Neuronal stem cell (in vitro differentiated cells): ENCODE data around the gene ADAM8.
A peak's percentile ranks its signal among the peaks of the same experiment; 100 is the strongest.

Experiments
- DNase-seq: peaks from one replicate; pipeline ENCODE4 v3.0.0-alpha.2; 2013; ENCODE audit warnings: low spot score
- H2AFZ ChIP-seq: one replicate; pipeline ENCODE4 v1.6.1; 2013; ENCODE audit warnings: mild to moderate bottlenecking, low read length, inconsistent platforms
- H2AK5ac ChIP-seq: 2 replicates; pipeline ENCODE4 v1.6.1; 2013; ENCODE audit warnings: low read depth, mild to moderate bottlenecking, inconsistent platforms, low read length, moderate library complexity, mixed read lengths
- H2BK120ac ChIP-seq: 2 replicates; pipeline ENCODE4 v1.6.1; 2013; ENCODE audit warnings: low read depth, mild to moderate bottlenecking, inconsistent platforms, low read length, moderate library complexity, mixed read lengths
- H2BK12ac ChIP-seq: one replicate; pipeline ENCODE4 v1.6.1; 2013; ENCODE audit warnings: low read length, inconsistent platforms
- H2BK15ac ChIP-seq: 2 replicates; pipeline ENCODE4 v1.6.1; 2013; ENCODE audit warnings: mild to moderate bottlenecking, low read length, inconsistent platforms, mixed read lengths
- H2BK5ac ChIP-seq: one replicate; pipeline ENCODE4 v1.6.1; 2013; ENCODE audit warnings: inconsistent platforms, mild to moderate bottlenecking, low read length, moderate library complexity
- H3K14ac ChIP-seq: one replicate; pipeline ENCODE4 v1.6.1; 2013; ENCODE audit warnings: low read length, inconsistent platforms
- H3K18ac ChIP-seq: 2 replicates; pipeline ENCODE4 v1.6.1; 2013; ENCODE audit warnings: low read length, inconsistent platforms
- H3K23ac ChIP-seq: 2 replicates; pipeline ENCODE4 v1.6.1; 2013; ENCODE audit warnings: low read depth, mild to moderate bottlenecking, mixed read lengths, low read length, inconsistent platforms; ENCODE audit not compliant: poor library complexity
- H3K27ac ChIP-seq: replicated peaks from 3 replicates; pipeline ENCODE4 v1.5.1; 2013; ENCODE audit warnings: low read length, inconsistent platforms
- H3K27me3 ChIP-seq, 3 experiments: 2 replicates each; pipeline ENCODE4 v1.6.1; 2013; ENCODE audit warnings: low read length in 3 of 3, mild to moderate bottlenecking in 2 of 3, inconsistent platforms in 1 of 3, low read depth in 1 of 3, mixed read lengths in 1 of 3, moderate library complexity in 1 of 3; ENCODE audit not compliant: control insufficient read depth in 3 of 3, insufficient read depth in 3 of 3
- H3K36me3 ChIP-seq, 2 donors: replicated peaks in 1 of 2; 2 replicates each; pipeline ENCODE4 v1.6.1; 2013; ENCODE audit warnings: low read length in 2 of 2; ENCODE audit not compliant: control insufficient read depth in 2 of 2, insufficient read depth in 2 of 2
- H3K4ac ChIP-seq: 2 replicates; pipeline ENCODE4 v1.6.1; 2013; ENCODE audit warnings: inconsistent platforms, mild to moderate bottlenecking, low read length, moderate library complexity
- H3K4me1 ChIP-seq, 2 donors: 1 replicate in 1 of 2; 2 replicates in 1 of 2; pipeline ENCODE4 v1.6.1; 2013; ENCODE audit warnings: low read length in 2 of 2, low read depth in 1 of 2; ENCODE audit not compliant: control insufficient read depth in 2 of 2, insufficient read depth in 1 of 2
- H3K4me2 ChIP-seq: one replicate; pipeline ENCODE4 v1.6.1; 2013; ENCODE audit warnings: mild to moderate bottlenecking, low read length, inconsistent platforms; ENCODE audit not compliant: insufficient read depth, poor library complexity, severe bottlenecking
- H3K4me3 ChIP-seq, 2 donors: 2 replicates each; pipeline ENCODE4 v1.5.1; 2013; ENCODE audit warnings: low read length in 2 of 2, mild to moderate bottlenecking in 2 of 2, inconsistent platforms in 1 of 2, moderate library complexity in 1 of 2
- H3K79me1 ChIP-seq: one replicate; pipeline ENCODE4 v1.6.1; 2013; ENCODE audit warnings: low read depth, mild to moderate bottlenecking, inconsistent platforms, low read length, moderate library complexity
- H3K9ac ChIP-seq: one replicate; pipeline ENCODE4 v1.6.1; 2013; ENCODE audit warnings: mild to moderate bottlenecking, low read depth, low read length, inconsistent platforms; ENCODE audit not compliant: poor library complexity
- H3K9me3 ChIP-seq, 2 donors: replicated peaks in 1 of 2; 2 replicates each; pipeline versions ENCODE3 to v1.6.1; 2013; ENCODE audit warnings: low read length in 2 of 2, mild to moderate bottlenecking in 2 of 2, inconsistent platforms in 1 of 2, low read depth in 1 of 2, mixed read lengths in 1 of 2, moderate library complexity in 1 of 2; ENCODE audit not compliant: control insufficient read depth in 2 of 2, insufficient read depth in 1 of 2
- H4K8ac ChIP-seq: one replicate; pipeline ENCODE4 v1.6.1; 2013; ENCODE audit warnings: low read depth, mild to moderate bottlenecking, inconsistent platforms, low read length, moderate library complexity
- H4K91ac ChIP-seq: one replicate; pipeline ENCODE4 v1.6.1; 2013; ENCODE audit warnings: low read length, low read depth, mild to moderate bottlenecking, inconsistent platforms; ENCODE audit not compliant: poor library complexity
- WGBS, 2 donors: extraction: QIAGEN DNeasy Blood & Tissue Kit; methylation state at CpG; one replicate each; pipeline ENCODE4 v1.1.7; 2013; ENCODE audit warnings: missing lambda C conversion rate in 2 of 2, mixed read lengths in 1 of 2; ENCODE audit not compliant: insufficient read length in 2 of 2, insufficient replicate concordance in 1 of 2; ENCODE audit errors: extremely low coverage in 2 of 2; 5-methylcytosine and 5-hydroxymethylcytosine counted together

ADAM8 gene

GRCh38 chr10:133318494-133319127, 41.9 kb upstream of the ADAM8 start:
- H3K4me1 ChIP-seq, result peaks cover 0 to 2% of the 10 kb centered on the region in 2 donors
- H3K36me3 ChIP-seq, result no peaks in the 10 kb centered on the region
- H2AK5ac ChIP-seq, result peak overlapping the region; percentile 37
- H3K18ac ChIP-seq, result peak overlapping the region; percentile 98
- H2AFZ ChIP-seq, result peak overlapping the region; percentile 100
- no peaks in the 10 kb centered on the region for H3K9me3 ChIP-seq
- DNase-seq, result no peak
- H3K4me3 ChIP-seq, result peak overlapping the region; percentile 50 to 91
- H3K79me1 ChIP-seq, result peaks cover 2% of the 10 kb centered on the region
- no peak overlapping the region for H2BK5ac ChIP-seq
- no peak overlapping the region for H3K27ac ChIP-seq
- H3K9ac ChIP-seq, result peak overlapping the region; percentile 90
- peak overlapping the region; percentile 87 for H2BK120ac ChIP-seq
- H3K14ac ChIP-seq, result peak overlapping the region; percentile 38
- no peak overlapping the region for H2BK12ac ChIP-seq
- peak overlapping the region; percentile 89 for H2BK15ac ChIP-seq
- no CpG with 5 or more reads among the region's 51 CpGs for WGBS, 2 donors
- peak overlapping the region; percentile 62 for H3K4me2 ChIP-seq
- peak overlapping the region; percentile 73 for H3K23ac ChIP-seq
- H4K91ac ChIP-seq, result no peak overlapping the region
- H4K8ac ChIP-seq, result no peak overlapping the region
- H3K27me3 ChIP-seq, result peaks cover 0 to 5% (median 4%) of the 10 kb centered on the region in 3 experiments
- H3K4ac ChIP-seq, result no peak overlapping the region

- H3K9me3 ChIP-seq, result no peaks in the 10 kb centered on the region
- WGBS, 2 donors, result no CpG with 5 or more reads among the region's 7 CpGs
Observed at GRCh38 chr10:133316732-133317131, 40.1 kb upstream of the ADAM8 start.

GRCh38 chr10:133316266-133316665, 39.6 kb upstream of the ADAM8 start:
- Histone ChIP-seq H3K9ac (no peak overlapping the region), H4K8ac (no peak overlapping the region), H2AK5ac (no peak overlapping the region), H3K23ac (no peak overlapping the region), H3K18ac (no peak overlapping the region), H3K79me1 (peaks cover 2% of the 10 kb centered on the region), H3K4me2 (no peak overlapping the region), H3K4me1 (peaks cover 0 to 2% of the 10 kb centered on the region in 2 donors), H2AFZ (no peak overlapping the region), H2BK15ac (no peak overlapping the region), H4K91ac (no peak overlapping the region), H3K4me3 (no peak overlapping the region), H2BK120ac (no peak overlapping the region), H3K14ac (no peak overlapping the region), H3K9me3 (no peaks in the 10 kb centered on the region), H3K27me3 (peaks cover 0 to 5% (median 4%) of the 10 kb centered on the region in 3 experiments), H3K4ac (no peak overlapping the region), H3K27ac (no peak overlapping the region), H2BK5ac (no peak overlapping the region), H3K36me3 (peaks cover 11 to 20% of the 10 kb centered on the region in 2 donors), H2BK12ac (no peak overlapping the region)
- WGBS, 2 donors, result no CpG with 5 or more reads among the region's 9 CpGs
- DNase-seq, result no peak

More at GRCh38 chr10:133316732-133317131, 40.1 kb upstream of the ADAM8 start:
- Histone ChIP-seq H2BK5ac (no peak overlapping the region), H2BK12ac (no peak overlapping the region), H3K27me3 (peaks cover 0 to 5% (median 4%) of the 10 kb centered on the region in 3 experiments), H2BK120ac (no peak overlapping the region), H2BK15ac (no peak overlapping the region), H3K4me2 (no peak overlapping the region), H3K14ac (no peak overlapping the region), H2AK5ac (no peak overlapping the region), H2AFZ (no peak overlapping the region), H3K9ac (no peak overlapping the region), H3K36me3 (peaks cover 8 to 15% of the 10 kb centered on the region in 2 donors), H3K4ac (no peak overlapping the region), H4K8ac (no peak overlapping the region), H3K27ac (no peak overlapping the region), H4K91ac (no peak overlapping the region), H3K23ac (no peak overlapping the region), H3K79me1 (peaks cover 2% of the 10 kb centered on the region), H3K18ac (no peak overlapping the region), H3K4me1 (peaks cover 0 to 2% of the 10 kb centered on the region in 2 donors), H3K4me3 (no peak overlapping the region)
- DNase-seq, result no peak

GRCh38 chr10:133315847-133316246, 39.2 kb upstream of the ADAM8 start:
- no peak overlapping the region for H4K91ac ChIP-seq
- H3K23ac ChIP-seq, result no peak overlapping the region
- H3K4me1 ChIP-seq, result peaks cover 0 to 2% of the 10 kb centered on the region in 2 donors
- no peaks in the 10 kb centered on the region for H3K9me3 ChIP-seq
- no peak overlapping the region for H2BK12ac ChIP-seq
- no peak overlapping the region for H2BK15ac ChIP-seq
- no peak overlapping the region for H3K4me3 ChIP-seq
- peaks cover 0 to 5% (median 4%) of the 10 kb centered on the region in 3 experiments for H3K27me3 ChIP-seq
- H2BK120ac ChIP-seq, result no peak overlapping the region
- H2AFZ ChIP-seq, result no peak overlapping the region
- DNase-seq, result no peak
- no peak overlapping the region for H3K4me2 ChIP-seq
- H4K8ac ChIP-seq, result no peak overlapping the region
- H2AK5ac ChIP-seq, result no peak overlapping the region
- H3K9ac ChIP-seq, result no peak overlapping the region
- no peak overlapping the region for H3K14ac ChIP-seq
- no CpG with 5 or more reads among the region's 5 CpGs for WGBS, 2 donors
- no peak overlapping the region for H3K27ac ChIP-seq
- peaks cover 2% of the 10 kb centered on the region for H3K79me1 ChIP-seq
- H3K4ac ChIP-seq, result no peak overlapping the region
- H3K18ac ChIP-seq, result no peak overlapping the region
- peaks cover 11 to 24% of the 10 kb centered on the region in 2 donors for H3K36me3 ChIP-seq
- H2BK5ac ChIP-seq, result no peak overlapping the region
